ENCODE results near the gene IL17RC.

DNA sequence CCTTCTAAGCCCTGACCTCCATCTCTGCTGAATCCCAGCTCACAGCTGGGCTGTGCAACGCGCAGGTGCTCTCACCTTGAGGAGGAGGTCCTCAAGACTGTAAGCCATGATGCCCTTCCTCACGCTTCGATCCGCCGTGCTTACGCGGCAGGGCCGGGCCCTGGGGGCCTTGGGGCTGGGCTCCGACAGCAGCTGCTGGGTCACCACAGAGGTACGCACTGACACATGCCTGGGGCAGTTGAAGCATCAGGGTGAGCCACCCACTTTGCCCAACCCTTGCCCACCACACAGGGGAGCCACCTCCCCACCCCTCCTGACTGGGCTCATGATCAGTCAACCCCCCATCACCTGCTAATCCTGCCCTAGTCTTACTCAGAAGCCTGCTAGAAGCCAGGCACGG lies 39.9 kb upstream of the IL17RC start:
- TF ChIP-seq, protein P1, sequence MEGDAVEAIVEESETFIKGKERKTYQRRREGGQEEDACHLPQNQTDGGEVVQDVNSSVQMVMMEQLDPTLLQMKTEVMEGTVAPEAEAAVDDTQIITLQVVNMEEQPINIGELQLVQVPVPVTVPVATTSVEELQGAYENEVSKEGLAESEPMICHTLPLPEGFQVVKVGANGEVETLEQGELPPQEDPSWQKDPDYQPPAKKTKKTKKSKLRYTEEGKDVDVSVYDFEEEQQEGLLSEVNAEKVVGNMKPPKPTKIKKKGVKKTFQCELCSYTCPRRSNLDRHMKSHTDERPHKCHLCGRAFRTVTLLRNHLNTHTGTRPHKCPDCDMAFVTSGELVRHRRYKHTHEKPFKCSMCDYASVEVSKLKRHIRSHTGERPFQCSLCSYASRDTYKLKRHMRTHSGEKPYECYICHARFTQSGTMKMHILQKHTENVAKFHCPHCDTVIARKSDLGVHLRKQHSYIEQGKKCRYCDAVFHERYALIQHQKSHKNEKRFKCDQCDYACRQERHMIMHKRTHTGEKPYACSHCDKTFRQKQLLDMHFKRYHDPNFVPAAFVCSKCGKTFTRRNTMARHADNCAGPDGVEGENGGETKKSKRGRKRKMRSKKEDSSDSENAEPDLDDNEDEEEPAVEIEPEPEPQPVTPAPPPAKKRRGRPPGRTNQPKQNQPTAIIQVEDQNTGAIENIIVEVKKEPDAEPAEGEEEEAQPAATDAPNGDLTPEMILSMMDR (conservative IDR thresholded peaks at IDR 0.05; ENCODE audit: low read length) = 0 out of 2 replicates have a peak, but pooled peaks have one; percentile 26
- TF ChIP-seq EZH2phosphoT487 (IDR thresholded peaks at IDR 0.05; ENCODE audit: borderline replicate concordance, low read depth, low read length) = no peak

All from OCI-LY7 (cell line).